DOHH2 (cell line): Measurements from ENCODE around the gene MAP3K10.
"Not testable (repeated sequence)": the region's sequence is repeated elsewhere in the genome, so short reads cannot be mapped to it uniquely, and the experiment has no call there.

Experiments
- CTCF ChIP-seq: fragments of 200-600 bp; sonication (generic); IDR thresholded peaks from one replicate; pipeline ENCODE4 v1.5.1; 2014; ENCODE audit warnings: antibody characterized with exemption, mild to moderate bottlenecking, low read depth, low read length; ENCODE audit not compliant: poor library complexity, severe bottlenecking
- EZH2phosphoT487 ChIP-seq: fragments of 200-600 bp; sonication (generic); IDR thresholded peaks from 2 replicates; pipeline ENCODE4 v1.6.1; 2017; ENCODE audit warnings: borderline replicate concordance, mild to moderate bottlenecking, antibody characterized with exemption, low read length, moderate library complexity, mixed read lengths

GRCh38 chr19:40219029-40219428, 27.8 kb downstream of the MAP3K10 start:
- TF ChIP-seq CTCF, EZH2phosphoT487: not testable (repeated sequence)
